ENCODE measurements around the gene CLIP4. TPM values are rescaled to one million over a fixed set of nuclear protein-coding genes. Genes with fewer than 3 reads are reported as not detected.

The CLIP4 gene
- total RNA-seq, 1 experiment from 2014 or later: 0.39 TPM

DNA sequence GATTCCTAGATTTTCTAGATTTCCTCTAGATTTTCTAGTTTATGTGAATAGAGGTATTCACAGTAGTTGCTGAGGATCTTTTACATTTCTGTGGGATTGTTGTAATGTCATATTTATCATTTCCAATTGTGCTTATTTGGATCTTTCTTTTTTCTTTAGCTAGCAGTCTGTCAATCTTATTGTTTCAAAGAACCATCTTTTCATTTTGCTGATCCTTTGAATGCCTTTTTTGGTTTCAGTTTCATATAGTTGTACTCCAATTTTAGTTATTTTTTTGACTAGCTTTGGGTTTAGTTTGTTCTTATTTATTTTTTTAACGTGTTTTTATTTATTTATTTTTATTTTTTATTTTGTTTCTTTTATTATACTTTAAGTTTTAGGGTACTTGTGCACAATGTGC, 24.5 kb downstream of the CLIP4 start:
- Mint-ChIP-seq H3K27ac (no peak overlapping the region), H3K36me3 (no peaks in the 10 kb centered on the region; the same call in 1 of the 2 replicates), H3K4me1 (no peaks in the 10 kb centered on the region), H3K27me3 (ENCODE audit: low read depth) (0 out of 2 replicates have a peak, but pooled peaks cover 5% of the 10 kb centered on the region), H3K9me3 (peaks cover 25% of the 10 kb centered on the region), H3K4me3 (no peak overlapping the region)
- TF ChIP-seq, protein P1, sequence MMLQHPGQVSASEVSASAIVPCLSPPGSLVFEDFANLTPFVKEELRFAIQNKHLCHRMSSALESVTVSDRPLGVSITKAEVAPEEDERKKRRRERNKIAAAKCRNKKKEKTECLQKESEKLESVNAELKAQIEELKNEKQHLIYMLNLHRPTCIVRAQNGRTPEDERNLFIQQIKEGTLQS (CRISPR knock-in tag; conservative IDR thresholded peaks at IDR 0.05): no peak
- TF ChIP-seq ZNF512 (CRISPR knock-in tag; IDR thresholded peaks at IDR 0.05; ENCODE audit: borderline replicate concordance) (no peak), RORB (CRISPR knock-in tag; IDR thresholded peaks at IDR 0.05) (no peak), PRRX2 (CRISPR knock-in tag; IDR thresholded peaks at IDR 0.05) (no peak), PREB (CRISPR knock-in tag; IDR thresholded peaks at IDR 0.05; ENCODE audit: borderline replicate concordance) (no peak), RELA (CRISPR knock-in tag; IDR thresholded peaks at IDR 0.05; ENCODE audit: borderline replicate concordance) (no peak)
- TF ChIP-seq, protein P2, sequence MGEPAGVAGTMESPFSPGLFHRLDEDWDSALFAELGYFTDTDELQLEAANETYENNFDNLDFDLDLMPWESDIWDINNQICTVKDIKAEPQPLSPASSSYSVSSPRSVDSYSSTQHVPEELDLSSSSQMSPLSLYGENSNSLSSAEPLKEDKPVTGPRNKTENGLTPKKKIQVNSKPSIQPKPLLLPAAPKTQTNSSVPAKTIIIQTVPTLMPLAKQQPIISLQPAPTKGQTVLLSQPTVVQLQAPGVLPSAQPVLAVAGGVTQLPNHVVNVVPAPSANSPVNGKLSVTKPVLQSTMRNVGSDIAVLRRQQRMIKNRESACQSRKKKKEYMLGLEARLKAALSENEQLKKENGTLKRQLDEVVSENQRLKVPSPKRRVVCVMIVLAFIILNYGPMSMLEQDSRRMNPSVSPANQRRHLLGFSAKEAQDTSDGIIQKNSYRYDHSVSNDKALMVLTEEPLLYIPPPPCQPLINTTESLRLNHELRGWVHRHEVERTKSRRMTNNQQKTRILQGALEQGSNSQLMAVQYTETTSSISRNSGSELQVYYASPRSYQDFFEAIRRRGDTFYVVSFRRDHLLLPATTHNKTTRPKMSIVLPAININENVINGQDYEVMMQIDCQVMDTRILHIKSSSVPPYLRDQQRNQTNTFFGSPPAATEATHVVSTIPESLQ (CRISPR knock-in tag; IDR thresholded peaks at IDR 0.05): no peak
- TF ChIP-seq, protein P3, sequence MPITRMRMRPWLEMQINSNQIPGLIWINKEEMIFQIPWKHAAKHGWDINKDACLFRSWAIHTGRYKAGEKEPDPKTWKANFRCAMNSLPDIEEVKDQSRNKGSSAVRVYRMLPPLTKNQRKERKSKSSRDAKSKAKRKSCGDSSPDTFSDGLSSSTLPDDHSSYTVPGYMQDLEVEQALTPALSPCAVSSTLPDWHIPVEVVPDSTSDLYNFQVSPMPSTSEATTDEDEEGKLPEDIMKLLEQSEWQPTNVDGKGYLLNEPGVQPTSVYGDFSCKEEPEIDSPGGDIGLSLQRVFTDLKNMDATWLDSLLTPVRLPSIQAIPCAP (CRISPR knock-in tag; IDR thresholded peaks at IDR 0.05): no peak
- CTCF ChIA-PET: no interaction called here
- DNase-seq (ENCODE audit: low spot score): no peak
- POLR2A ChIA-PET: no interaction called here
- ATAC-seq: no peak

- Mint-ChIP-seq H3K4me1 (no peaks in the 10 kb centered on the region), H3K4me3 (no peak overlapping the region), H3K27me3 (ENCODE audit: low read depth) (0 out of 2 replicates have a peak, but pooled peaks cover 4% of the 10 kb centered on the region), H3K36me3 (no peaks in the 10 kb centered on the region; the same call in 1 of the 2 replicates), H3K9me3 (peaks cover 18% of the 10 kb centered on the region), H3K27ac (no peak overlapping the region)
- ATAC-seq (no peak), DNase-seq (ENCODE audit: low spot score) (no peak)
- ChIA-PET CTCF (no interaction called here), POLR2A (no interaction called here)
- TF ChIP-seq CREM (CRISPR knock-in tag; IDR thresholded peaks at IDR 0.05) (no peak), ZNF281 (CRISPR knock-in tag; IDR thresholded peaks at IDR 0.05) (no peak), SP1 (CRISPR knock-in tag; conservative IDR thresholded peaks at IDR 0.05) (no peak), ETV6 (CRISPR knock-in tag; IDR thresholded peaks at IDR 0.05) (no peak), STAT6 (CRISPR knock-in tag; conservative IDR thresholded peaks at IDR 0.05; ENCODE audit: low read depth) (no peak), ZBTB21 (CRISPR knock-in tag; IDR thresholded peaks at IDR 0.05; ENCODE audit: borderline replicate concordance) (no peak), GTF2I (CRISPR knock-in tag; conservative IDR thresholded peaks at IDR 0.05) (no peak), NFATC4 (CRISPR knock-in tag; IDR thresholded peaks at IDR 0.05) (no peak), EMX1 (CRISPR knock-in tag; IDR thresholded peaks at IDR 0.05) (no peak), MYBL2 (CRISPR knock-in tag; IDR thresholded peaks at IDR 0.05) (no peak)
- TF ChIP-seq, protein P4, sequence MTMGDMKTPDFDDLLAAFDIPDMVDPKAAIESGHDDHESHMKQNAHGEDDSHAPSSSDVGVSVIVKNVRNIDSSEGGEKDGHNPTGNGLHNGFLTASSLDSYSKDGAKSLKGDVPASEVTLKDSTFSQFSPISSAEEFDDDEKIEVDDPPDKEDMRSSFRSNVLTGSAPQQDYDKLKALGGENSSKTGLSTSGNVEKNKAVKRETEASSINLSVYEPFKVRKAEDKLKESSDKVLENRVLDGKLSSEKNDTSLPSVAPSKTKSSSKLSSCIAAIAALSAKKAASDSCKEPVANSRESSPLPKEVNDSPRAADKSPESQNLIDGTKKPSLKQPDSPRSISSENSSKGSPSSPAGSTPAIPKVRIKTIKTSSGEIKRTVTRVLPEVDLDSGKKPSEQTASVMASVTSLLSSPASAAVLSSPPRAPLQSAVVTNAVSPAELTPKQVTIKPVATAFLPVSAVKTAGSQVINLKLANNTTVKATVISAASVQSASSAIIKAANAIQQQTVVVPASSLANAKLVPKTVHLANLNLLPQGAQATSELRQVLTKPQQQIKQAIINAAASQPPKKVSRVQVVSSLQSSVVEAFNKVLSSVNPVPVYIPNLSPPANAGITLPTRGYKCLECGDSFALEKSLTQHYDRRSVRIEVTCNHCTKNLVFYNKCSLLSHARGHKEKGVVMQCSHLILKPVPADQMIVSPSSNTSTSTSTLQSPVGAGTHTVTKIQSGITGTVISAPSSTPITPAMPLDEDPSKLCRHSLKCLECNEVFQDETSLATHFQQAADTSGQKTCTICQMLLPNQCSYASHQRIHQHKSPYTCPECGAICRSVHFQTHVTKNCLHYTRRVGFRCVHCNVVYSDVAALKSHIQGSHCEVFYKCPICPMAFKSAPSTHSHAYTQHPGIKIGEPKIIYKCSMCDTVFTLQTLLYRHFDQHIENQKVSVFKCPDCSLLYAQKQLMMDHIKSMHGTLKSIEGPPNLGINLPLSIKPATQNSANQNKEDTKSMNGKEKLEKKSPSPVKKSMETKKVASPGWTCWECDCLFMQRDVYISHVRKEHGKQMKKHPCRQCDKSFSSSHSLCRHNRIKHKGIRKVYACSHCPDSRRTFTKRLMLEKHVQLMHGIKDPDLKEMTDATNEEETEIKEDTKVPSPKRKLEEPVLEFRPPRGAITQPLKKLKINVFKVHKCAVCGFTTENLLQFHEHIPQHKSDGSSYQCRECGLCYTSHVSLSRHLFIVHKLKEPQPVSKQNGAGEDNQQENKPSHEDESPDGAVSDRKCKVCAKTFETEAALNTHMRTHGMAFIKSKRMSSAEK (CRISPR knock-in tag; IDR thresholded peaks at IDR 0.05; ENCODE audit: borderline replicate concordance): no peak
Measured at GRCh38 chr2:29143657-29144056, 28.4 kb downstream of the CLIP4 start.
